HG02870 (cell line): ENCODE data around the gene CDC34.

Source experiments
- ATAC-seq: cut with Tn5 transposase; IDR thresholded peaks from one replicate; pipeline ENCODE4 v1.9.1; 2021; ENCODE audit warnings: mild to moderate bottlenecking, moderate library complexity; ENCODE audit not compliant: unreplicated experiment

CDC34 gene

GRCh38 chr19:497491-497868 is 34.1 kb upstream of the CDC34 start:
- no peak for ATAC-seq

GRCh38 chr19:497869-498510 is 33.6 kb upstream of the CDC34 start:
- no peak for ATAC-seq

- no peak for ATAC-seq
Measured at GRCh38 chr19:498511-498891, 33.1 kb upstream of the CDC34 start.

GRCh38 chr19:498977-499623 is 32.5 kb upstream of the CDC34 start:
- ATAC-seq: no peak

GRCh38 chr19:501646-502045 is 29.9 kb upstream of the CDC34 start:
- no peak for ATAC-seq

GRCh38 chr19:504616-505015 is 26.9 kb upstream of the CDC34 start:
- ATAC-seq: no peak

GRCh38 chr19:506404-507285 is 24.9 kb upstream of the CDC34 start:
- ATAC-seq: peak; percentile 65

GRCh38 chr19:507286-508203 is 24.0 kb upstream of the CDC34 start, which contains the start of gene TPGS1:
TPGS1 (plus strand) TSS chr19:507497; CDS start chr19:507507, 10 bp downstream.
- ATAC-seq: peak; percentile 44

- no peak for ATAC-seq
Measured at GRCh38 chr19:508204-509150, 23.1 kb upstream of the CDC34 start.

GRCh38 chr19:510606-511100 is 20.9 kb upstream of the CDC34 start:
- ATAC-seq: no peak

- ATAC-seq: no peak
Measured at GRCh38 chr19:511101-511851, 20.3 kb upstream of the CDC34 start.

GRCh38 chr19:512547-513365 is 18.8 kb upstream of the CDC34 start:
- no peak for ATAC-seq

GRCh38 chr19:513368-514165 is 18.0 kb upstream of the CDC34 start:
- no peak for ATAC-seq

GRCh38 chr19:514166-514663 is 17.3 kb upstream of the CDC34 start:
- no peak for ATAC-seq

GRCh38 chr19:517721-518597 is 13.6 kb upstream of the CDC34 start:
- no peak for ATAC-seq
